ENCODE measurements around the gene FOXF2. TPM values are rescaled to one million over a fixed set of nuclear protein-coding genes. Genes with fewer than 3 reads are reported as not detected.

The FOXF2 gene
- total and polyA plus RNA-seq, 4 donors, result 8.3 to 22.9 (median 14.3) TPM

GRCh38 chr6:1420382-1420781 lies 31.0 kb downstream of the FOXF2 start:
- no peak overlapping the region for H3K27ac ChIP-seq (ENCODE audit: low read depth in 1 of 2, low read length in 1 of 2)
- 93 to 96% methylated on average over 1 of the region's 1 CpG for WGBS, 2 donors
- H3K4me3 ChIP-seq, result no peak overlapping the region
- no peak for TF ChIP-seq CTCF (IDR thresholded peaks at IDR 0.05; ENCODE audit: control extremely low read depth, extremely low read depth)
- peaks cover 0 to 3% (median 0%) of the 10 kb centered on the region in 4 donors for H3K9me3 ChIP-seq (ENCODE audit: control insufficient read depth in 4 of 4, insufficient read depth in 3 of 4, low read length in 3 of 4)
- ATAC-seq (ENCODE audit: insufficient read depth, low FRiP score) (no peak), DNase-seq (no peak)
- no peaks in the 10 kb centered on the region for H3K36me3 ChIP-seq (ENCODE audit: control insufficient read depth in 4 of 4, insufficient read depth in 4 of 4, low read length in 4 of 4)
- no peaks in the 10 kb centered on the region for H3K27me3 ChIP-seq (ENCODE audit: control insufficient read depth in 3 of 3, insufficient read depth in 3 of 3, low read length in 2 of 3)
- H3K4me1 ChIP-seq (ENCODE audit: control insufficient read depth in 5 of 5, insufficient read depth in 5 of 5, low read length in 5 of 5), result peaks cover 0 to 16% (median 3%) of the 10 kb centered on the region in 5 donors
- H3K9ac ChIP-seq (ENCODE audit: insufficient read depth in 1 of 2, low read length in 2 of 2), result no peak overlapping the region

- no peak for ATAC-seq (ENCODE audit: insufficient read depth, low FRiP score)
- Histone ChIP-seq H3K4me1 (ENCODE audit: control insufficient read depth in 5 of 5, insufficient read depth in 5 of 5, low read length in 5 of 5) (peaks cover 0 to 16% (median 3%) of the 10 kb centered on the region in 5 donors), H3K9me3 (ENCODE audit: control insufficient read depth in 4 of 4, insufficient read depth in 3 of 4, low read length in 3 of 4) (peaks cover 0 to 3% (median 0%) of the 10 kb centered on the region in 4 donors), H3K9ac (ENCODE audit: insufficient read depth in 1 of 2, low read length in 2 of 2) (no peak overlapping the region), H3K4me3 (no peak overlapping the region), H3K27ac (ENCODE audit: low read depth in 1 of 2, low read length in 1 of 2) (no peak overlapping the region), H3K36me3 (ENCODE audit: control insufficient read depth in 4 of 4, insufficient read depth in 4 of 4, low read length in 4 of 4) (no peaks in the 10 kb centered on the region), H3K27me3 (ENCODE audit: control insufficient read depth in 3 of 3, insufficient read depth in 3 of 3, low read length in 2 of 3) (no peaks in the 10 kb centered on the region)
- 86 to 91% methylated on average over 1 of the region's 1 CpG for WGBS, 2 donors
- no peak for DNase-seq
- no peak for TF ChIP-seq CTCF (IDR thresholded peaks at IDR 0.05; ENCODE audit: control extremely low read depth, extremely low read depth)
Measured at GRCh38 chr6:1422290-1422689, 32.9 kb downstream of the FOXF2 start.

GRCh38 chr6:1423578-1423977 lies 34.2 kb downstream of the FOXF2 start:
- Histone ChIP-seq H3K4me3 (no peak overlapping the region), H3K9me3 (ENCODE audit: control insufficient read depth in 4 of 4, insufficient read depth in 3 of 4, low read length in 3 of 4) (peaks cover 0 to 3% (median 0%) of the 10 kb centered on the region in 4 donors), H3K27ac (ENCODE audit: low read depth in 1 of 2, low read length in 1 of 2) (no peak overlapping the region), H3K9ac (ENCODE audit: insufficient read depth in 1 of 2, low read length in 2 of 2) (no peak overlapping the region), H3K36me3 (ENCODE audit: control insufficient read depth in 4 of 4, insufficient read depth in 4 of 4, low read length in 4 of 4) (no peaks in the 10 kb centered on the region), H3K4me1 (ENCODE audit: control insufficient read depth in 5 of 5, insufficient read depth in 5 of 5, low read length in 5 of 5) (peaks cover 0 to 12% (median 3%) of the 10 kb centered on the region in 5 donors), H3K27me3 (ENCODE audit: control insufficient read depth in 3 of 3, insufficient read depth in 3 of 3, low read length in 2 of 3) (no peaks in the 10 kb centered on the region)
- no peak for ATAC-seq (ENCODE audit: insufficient read depth, low FRiP score)
- TF ChIP-seq CTCF (IDR thresholded peaks at IDR 0.05; ENCODE audit: control extremely low read depth, extremely low read depth), result no peak
- no peak for DNase-seq
- 89 to 94% methylated on average over 9 of the region's 9 CpGs for WGBS, 2 donors

Data from lung (tissue), 12 donors.